HepG2 (cell line): ENCODE results near the gene ECD. TPM values are rescaled to one million over a fixed set of nuclear protein-coding genes. Genes with fewer than 3 reads are reported as not detected.
A peak's percentile ranks its signal among the peaks of the same experiment; 100 is the strongest.

Source experiments
- ATRX ChIP-seq: sonication (generic); formaldehyde crosslinking; IDR thresholded peaks from 2 replicates; pipeline ENCODE4 v1.4.0; 2020; ENCODE audit warnings: missing genetic modification reagents, borderline replicate concordance
- CCDC6 ChIP-seq: sonication (generic); formaldehyde crosslinking; IDR thresholded peaks from 2 replicates; pipeline ENCODE4 v1.8.1; 2022; ENCODE audit warnings: mild to moderate bottlenecking, missing genetic modification reagents, moderate library complexity
- EEA1 ChIP-seq: sonication (generic); formaldehyde crosslinking; IDR thresholded peaks from 2 replicates; pipeline ENCODE4 v1.5.1; 2020; ENCODE audit warnings: mild to moderate bottlenecking, missing genetic modification reagents, borderline replicate concordance
- FOXC1 ChIP-seq: sonication (generic); formaldehyde crosslinking; IDR thresholded peaks from 2 replicates; pipeline ENCODE4 v1.8.0; 2022; ENCODE audit warnings: mild to moderate bottlenecking, missing genetic modification reagents, borderline replicate concordance
- HDAC1 ChIP-seq: sonication (generic); formaldehyde crosslinking; IDR thresholded peaks from 2 replicates; pipeline ENCODE4 v1.5.1; 2020; ENCODE audit warnings: mild to moderate bottlenecking, missing genetic modification reagents
- NFIC ChIP-seq: IDR thresholded peaks from 2 replicates; pipeline ENCODE4 v1.6.1; 2012; ENCODE audit warnings: mild to moderate bottlenecking, low read length, inconsistent platforms
- NRL ChIP-seq: sonication (generic); formaldehyde crosslinking; IDR thresholded peaks from 2 replicates; pipeline ENCODE4 v1.5.0; 2020; ENCODE audit warnings: missing genetic modification reagents, mild to moderate bottlenecking, moderate library complexity, borderline replicate concordance
- SNAPC2 ChIP-seq: sonication (generic); formaldehyde crosslinking; IDR thresholded peaks from 2 replicates; pipeline ENCODE4 v1.8.1; 2022; ENCODE audit warnings: mild to moderate bottlenecking, missing genetic modification reagents
- TBP ChIP-seq: sonication (generic); formaldehyde crosslinking; IDR thresholded peaks from 2 replicates; pipeline ENCODE4 v1.5.0; 2020; ENCODE audit warnings: missing genetic modification reagents
- ZBTB38 ChIP-seq: sonication (generic); formaldehyde crosslinking; IDR thresholded peaks from 2 replicates; pipeline ENCODE4 v1.5.1; 2020; ENCODE audit warnings: mild to moderate bottlenecking, missing genetic modification reagents
- ZFX ChIP-seq: sonication (generic); formaldehyde crosslinking; IDR thresholded peaks from 2 replicates; pipeline ENCODE4 v1.4.0; 2020; ENCODE audit warnings: mild to moderate bottlenecking, low read depth, missing genetic modification reagents, moderate library complexity
- ZNF10 ChIP-seq: sonication (generic); formaldehyde crosslinking; IDR thresholded peaks from 2 replicates; pipeline ENCODE4 v1.4.0; 2020; ENCODE audit warnings: mild to moderate bottlenecking, low read depth, missing genetic modification reagents, borderline replicate concordance
- ZNF24 ChIP-seq: fragments of 450-650 bp; IDR thresholded peaks from 2 replicates; pipeline ENCODE4 v1.6.1; 2017; ENCODE audit warnings: antibody characterized with exemption, mild to moderate bottlenecking
- ZNF331 ChIP-seq: sonication (generic); formaldehyde crosslinking; IDR thresholded peaks from 2 replicates; pipeline ENCODE4 v1.4.0; 2020; ENCODE audit warnings: missing genetic modification reagents
- ZNF589 ChIP-seq: sonication (generic); formaldehyde crosslinking; conservative IDR thresholded peaks from 2 replicates; pipeline ENCODE4 v1.8.0; 2022; ENCODE audit warnings: mild to moderate bottlenecking, moderate library complexity, missing genetic modification reagents
- polyA plus RNA-seq, 8 experiments: library from polyadenylated mRNA; depleted of rRNA in 3 of 8; stranded (reverse) in 7 of 8; unstranded in 1 of 8; fragments of >200 nt; fragmentation: Illumina TruSeq in 4 of 8; extraction: Trizol in 4 of 8; gene quantifications; 2 replicates each; pipeline versions ENCODE4 v1.2.1 to v1.2.3, GENCODE V29; 2011 to 2016; ENCODE audit warnings: low read depth in 4 of 8, missing spikeins in 1 of 8, mixed read lengths in 1 of 8; ENCODE audit not compliant: insufficient read depth in 1 of 8
- total RNA-seq, 5 experiments: library from RNA; depleted of rRNA; stranded (reverse); fragments of >200 nt; fragmentation: Illumina TruSeq; extraction: Trizol; gene quantifications; 2 replicates each; pipeline ENCODE4 v1.2.3, GENCODE V29; 2016; ENCODE audit warnings: low read depth in 1 of 5
- TF ChIP-seq, protein P1 (sequence below): sonication (generic); formaldehyde crosslinking; IDR thresholded peaks from 2 replicates; pipeline ENCODE4 v1.4.0; 2020; ENCODE audit warnings: mild to moderate bottlenecking, low read depth, missing genetic modification reagents
- TF ChIP-seq, protein P2 (sequence below): sonication (generic); formaldehyde crosslinking; conservative IDR thresholded peaks from 2 replicates; pipeline ENCODE4 v1.4.0; 2020; ENCODE audit warnings: missing genetic modification reagents
- TF ChIP-seq, protein P3 (sequence below): IDR thresholded peaks from 2 replicates; pipeline ENCODE4 v1.6.1; 2016; ENCODE audit warnings: low read depth
- TF ChIP-seq, protein P4 (sequence below): sonication (generic); formaldehyde crosslinking; conservative IDR thresholded peaks from 2 replicates; pipeline ENCODE4 v1.8.0; 2022; ENCODE audit warnings: low read depth, missing genetic modification reagents
- TF ChIP-seq, protein P5 (sequence below): IDR thresholded peaks from 2 replicates; pipeline ENCODE4 v1.6.1; 2016; ENCODE audit warnings: low read depth, missing genetic modification reagents, missing compliant biosample characterization

ECD gene
- total and polyA plus RNA-seq, 2 of the 13 experiments (the other 11 are each of a cell fraction or from before 2014, with no cell fraction given): 21.5 to 27.6 TPM

DNA sequence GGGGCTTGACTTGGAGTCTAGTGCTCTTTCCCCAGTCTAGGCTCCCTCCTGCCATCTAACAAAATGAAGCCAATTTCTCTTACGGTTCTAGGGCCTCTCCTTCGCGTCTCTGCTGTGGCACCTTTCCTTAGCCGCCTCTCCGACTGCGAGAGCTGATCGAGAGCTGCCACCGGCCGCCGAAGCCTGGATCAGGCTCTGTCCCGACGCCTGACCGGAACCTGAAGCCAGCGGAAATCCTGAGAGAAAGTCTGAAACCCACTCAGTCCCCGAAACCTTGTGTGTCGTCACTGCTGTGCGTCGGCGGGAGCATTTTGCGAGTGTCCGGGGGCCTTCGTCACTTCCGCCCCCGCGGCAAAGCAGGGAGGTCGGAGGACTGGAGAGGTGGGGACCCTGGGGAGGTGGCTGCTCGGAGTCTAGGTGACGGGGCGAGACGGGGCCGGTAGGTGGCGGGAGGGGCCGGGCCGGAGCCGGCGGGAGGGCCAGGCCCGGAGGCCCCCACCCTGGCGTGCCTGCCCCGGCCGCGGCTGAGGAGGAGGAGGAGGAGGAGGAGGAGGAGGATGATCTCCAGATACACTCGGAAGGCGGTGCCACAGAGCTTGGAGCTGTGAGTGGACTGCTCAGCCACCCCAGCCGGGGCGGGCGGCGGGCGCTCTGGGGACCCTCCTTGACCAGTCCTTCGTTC, at the start of gene ECD, which contains the start of gene FAM149B1 (continued):
- TF ChIP-seq HDAC1 (CRISPR knock-in tag) (peak; percentile 98), NFIC (no peak), ATRX (CRISPR knock-in tag) (no peak), ZNF24 (no peak), FOXC1 (peak; percentile 63; the same call in 1 of the 2 replicates), TBP (CRISPR knock-in tag) (no peak), ZBTB38 (CRISPR knock-in tag) (peak; percentile 79), SNAPC2 (CRISPR knock-in tag) (no peak), CCDC6 (CRISPR knock-in tag) (peak; percentile 76; the same call in 1 of the 2 replicates), NRL (CRISPR knock-in tag) (no peak), ZNF10 (no peak), ZNF589 (0 out of 2 replicates have a peak, but pooled peaks have one; percentile 14), ZFX (CRISPR knock-in tag) (peak; percentile 77), ZNF331 (peak; percentile 81; the same call in 1 of the 2 replicates), EEA1 (CRISPR knock-in tag) (no peak)
- TF ChIP-seq, protein P1, sequence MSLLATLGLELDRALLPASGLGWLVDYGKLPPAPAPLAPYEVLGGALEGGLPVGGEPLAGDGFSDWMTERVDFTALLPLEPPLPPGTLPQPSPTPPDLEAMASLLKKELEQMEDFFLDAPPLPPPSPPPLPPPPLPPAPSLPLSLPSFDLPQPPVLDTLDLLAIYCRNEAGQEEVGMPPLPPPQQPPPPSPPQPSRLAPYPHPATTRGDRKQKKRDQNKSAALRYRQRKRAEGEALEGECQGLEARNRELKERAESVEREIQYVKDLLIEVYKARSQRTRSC: no peak
- TF ChIP-seq, protein P2, sequence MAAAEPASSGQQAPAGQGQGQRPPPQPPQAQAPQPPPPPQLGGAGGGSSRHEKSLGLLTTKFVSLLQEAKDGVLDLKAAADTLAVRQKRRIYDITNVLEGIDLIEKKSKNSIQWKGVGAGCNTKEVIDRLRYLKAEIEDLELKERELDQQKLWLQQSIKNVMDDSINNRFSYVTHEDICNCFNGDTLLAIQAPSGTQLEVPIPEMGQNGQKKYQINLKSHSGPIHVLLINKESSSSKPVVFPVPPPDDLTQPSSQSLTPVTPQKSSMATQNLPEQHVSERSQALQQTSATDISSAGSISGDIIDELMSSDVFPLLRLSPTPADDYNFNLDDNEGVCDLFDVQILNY (CRISPR knock-in tag): peak; percentile 59; the same call in 1 of the 2 replicates
- TF ChIP-seq, protein P3, sequence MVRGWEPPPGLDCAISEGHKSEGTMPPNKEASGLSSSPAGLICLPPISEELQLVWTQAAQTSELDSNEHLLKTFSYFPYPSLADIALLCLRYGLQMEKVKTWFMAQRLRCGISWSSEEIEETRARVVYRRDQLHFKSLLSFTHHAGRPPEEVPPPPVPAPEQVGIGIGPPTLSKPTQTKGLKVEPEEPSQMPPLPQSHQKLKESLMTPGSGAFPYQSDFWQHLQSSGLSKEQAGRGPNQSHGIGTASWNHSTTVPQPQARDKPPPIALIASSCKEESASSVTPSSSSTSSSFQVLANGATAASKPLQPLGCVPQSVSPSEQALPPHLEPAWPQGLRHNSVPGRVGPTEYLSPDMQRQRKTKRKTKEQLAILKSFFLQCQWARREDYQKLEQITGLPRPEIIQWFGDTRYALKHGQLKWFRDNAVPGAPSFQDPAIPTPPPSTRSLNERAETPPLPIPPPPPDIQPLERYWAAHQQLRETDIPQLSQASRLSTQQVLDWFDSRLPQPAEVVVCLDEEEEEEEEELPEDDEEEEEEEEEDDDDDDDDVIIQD (CRISPR knock-in tag): peak; percentile 70; the same call in 1 of the 2 replicates
- TF ChIP-seq, protein P4, sequence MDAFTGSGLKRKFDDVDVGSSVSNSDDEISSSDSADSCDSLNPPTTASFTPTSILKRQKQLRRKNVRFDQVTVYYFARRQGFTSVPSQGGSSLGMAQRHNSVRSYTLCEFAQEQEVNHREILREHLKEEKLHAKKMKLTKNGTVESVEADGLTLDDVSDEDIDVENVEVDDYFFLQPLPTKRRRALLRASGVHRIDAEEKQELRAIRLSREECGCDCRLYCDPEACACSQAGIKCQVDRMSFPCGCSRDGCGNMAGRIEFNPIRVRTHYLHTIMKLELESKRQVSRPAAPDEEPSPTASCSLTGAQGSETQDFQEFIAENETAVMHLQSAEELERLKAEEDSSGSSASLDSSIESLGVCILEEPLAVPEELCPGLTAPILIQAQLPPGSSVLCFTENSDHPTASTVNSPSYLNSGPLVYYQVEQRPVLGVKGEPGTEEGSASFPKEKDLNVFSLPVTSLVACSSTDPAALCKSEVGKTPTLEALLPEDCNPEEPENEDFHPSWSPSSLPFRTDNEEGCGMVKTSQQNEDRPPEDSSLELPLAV: no peak
- TF ChIP-seq, protein P5, sequence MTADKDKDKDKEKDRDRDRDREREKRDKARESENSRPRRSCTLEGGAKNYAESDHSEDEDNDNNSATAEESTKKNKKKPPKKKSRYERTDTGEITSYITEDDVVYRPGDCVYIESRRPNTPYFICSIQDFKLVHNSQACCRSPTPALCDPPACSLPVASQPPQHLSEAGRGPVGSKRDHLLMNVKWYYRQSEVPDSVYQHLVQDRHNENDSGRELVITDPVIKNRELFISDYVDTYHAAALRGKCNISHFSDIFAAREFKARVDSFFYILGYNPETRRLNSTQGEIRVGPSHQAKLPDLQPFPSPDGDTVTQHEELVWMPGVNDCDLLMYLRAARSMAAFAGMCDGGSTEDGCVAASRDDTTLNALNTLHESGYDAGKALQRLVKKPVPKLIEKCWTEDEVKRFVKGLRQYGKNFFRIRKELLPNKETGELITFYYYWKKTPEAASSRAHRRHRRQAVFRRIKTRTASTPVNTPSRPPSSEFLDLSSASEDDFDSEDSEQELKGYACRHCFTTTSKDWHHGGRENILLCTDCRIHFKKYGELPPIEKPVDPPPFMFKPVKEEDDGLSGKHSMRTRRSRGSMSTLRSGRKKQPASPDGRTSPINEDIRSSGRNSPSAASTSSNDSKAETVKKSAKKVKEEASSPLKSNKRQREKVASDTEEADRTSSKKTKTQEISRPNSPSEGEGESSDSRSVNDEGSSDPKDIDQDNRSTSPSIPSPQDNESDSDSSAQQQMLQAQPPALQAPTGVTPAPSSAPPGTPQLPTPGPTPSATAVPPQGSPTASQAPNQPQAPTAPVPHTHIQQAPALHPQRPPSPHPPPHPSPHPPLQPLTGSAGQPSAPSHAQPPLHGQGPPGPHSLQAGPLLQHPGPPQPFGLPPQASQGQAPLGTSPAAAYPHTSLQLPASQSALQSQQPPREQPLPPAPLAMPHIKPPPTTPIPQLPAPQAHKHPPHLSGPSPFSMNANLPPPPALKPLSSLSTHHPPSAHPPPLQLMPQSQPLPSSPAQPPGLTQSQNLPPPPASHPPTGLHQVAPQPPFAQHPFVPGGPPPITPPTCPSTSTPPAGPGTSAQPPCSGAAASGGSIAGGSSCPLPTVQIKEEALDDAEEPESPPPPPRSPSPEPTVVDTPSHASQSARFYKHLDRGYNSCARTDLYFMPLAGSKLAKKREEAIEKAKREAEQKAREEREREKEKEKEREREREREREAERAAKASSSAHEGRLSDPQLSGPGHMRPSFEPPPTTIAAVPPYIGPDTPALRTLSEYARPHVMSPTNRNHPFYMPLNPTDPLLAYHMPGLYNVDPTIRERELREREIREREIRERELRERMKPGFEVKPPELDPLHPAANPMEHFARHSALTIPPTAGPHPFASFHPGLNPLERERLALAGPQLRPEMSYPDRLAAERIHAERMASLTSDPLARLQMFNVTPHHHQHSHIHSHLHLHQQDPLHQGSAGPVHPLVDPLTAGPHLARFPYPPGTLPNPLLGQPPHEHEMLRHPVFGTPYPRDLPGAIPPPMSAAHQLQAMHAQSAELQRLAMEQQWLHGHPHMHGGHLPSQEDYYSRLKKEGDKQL: no peak
